Fibroblast of skin of abdomen (primary cell): ENCODE data around the gene PDK3.

ENCODE experiments used
- DNase-seq: peaks from one replicate; pipeline ENCODE4 v3.0.0-alpha.2; 2013

Gene PDK3

GRCh38 chrX:24563291-24564010, 98.4 kb downstream of the PDK3 start:
- DNase-seq: no peak

DNA sequence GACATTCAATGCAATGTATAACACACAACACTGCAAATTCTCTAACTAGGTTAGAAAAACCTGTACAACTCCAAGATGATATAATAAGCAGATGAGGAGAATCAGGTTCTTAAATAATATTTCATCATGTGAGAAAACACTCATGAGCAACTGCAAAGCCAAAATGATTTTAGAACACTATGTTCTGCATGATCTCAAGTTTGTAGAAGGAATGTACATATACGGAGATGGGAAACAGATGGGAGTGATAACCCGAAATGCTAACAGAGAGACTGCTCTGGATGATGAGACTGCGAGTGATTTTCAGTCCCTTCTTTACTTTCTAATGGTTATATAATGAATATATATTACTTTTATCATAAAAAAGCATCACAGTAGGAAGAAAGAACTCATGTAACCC, 101.2 kb downstream of the PDK3 start:
- no peak for DNase-seq

DNA sequence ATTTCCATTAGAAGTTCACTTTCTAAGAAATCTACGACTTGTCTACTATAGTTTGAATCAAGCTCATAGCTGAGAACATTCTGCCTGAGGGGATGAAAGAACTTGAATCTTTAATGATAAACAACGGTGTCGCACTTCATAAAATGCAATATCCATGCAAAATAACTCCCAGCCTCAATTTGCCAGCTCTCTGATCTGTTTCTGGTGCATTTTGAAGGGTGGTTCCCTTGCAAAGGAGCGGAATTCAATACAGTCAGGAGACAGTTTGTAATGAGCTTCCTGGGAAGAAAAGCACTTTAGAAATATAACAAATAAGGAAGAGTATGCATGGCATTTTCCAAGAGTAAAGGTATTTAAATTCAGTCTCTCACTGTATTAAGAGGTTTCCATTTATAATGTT, 102.1 kb downstream of the PDK3 start:
- no peak for DNase-seq

GRCh38 chrX:24574743-24575142, 109.7 kb downstream of the PDK3 start:
- no peak for DNase-seq

DNA sequence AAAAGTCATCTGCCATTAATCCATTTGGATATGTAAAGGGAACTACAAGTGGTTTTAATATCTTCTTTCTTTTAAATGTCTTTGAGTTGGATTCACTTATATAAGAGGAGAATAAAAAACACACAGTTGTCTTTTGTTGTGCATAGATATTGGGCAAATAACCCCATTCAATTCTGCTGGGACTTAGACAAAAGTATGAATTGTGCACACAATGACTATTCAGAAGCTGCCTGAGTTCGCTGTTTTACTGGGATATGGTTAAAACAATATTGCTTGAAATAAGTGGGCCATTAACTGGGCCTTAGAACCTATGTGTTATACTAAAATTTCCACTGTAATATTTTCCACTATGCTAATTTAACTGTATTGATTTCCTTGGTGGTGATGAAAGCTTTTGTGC, 110.4 kb downstream of the PDK3 start:
- no peak for DNase-seq

GRCh38 chrX:24577091-24577490, 112.0 kb downstream of the PDK3 start:
- no peak for DNase-seq
